NCI-H69 (cell line): ENCODE results near the gene ANKRD50.

ENCODE experiments used
- DNase-seq: peaks from one replicate; lab custom pipeline; 2025; lab: John Stamatoyannopoulos, UW

Gene ANKRD50

GRCh38 chr4:124636788-124637187 lies 75.7 kb downstream of the ANKRD50 start:
- DNase-seq: peak; percentile 74

- no peak for DNase-seq
Observed at GRCh38 chr4:124635331-124635730, 77.2 kb downstream of the ANKRD50 start.

- DNase-seq: no peak
Observed at GRCh38 chr4:124633285-124633941, 79.1 kb downstream of the ANKRD50 start.

GRCh38 chr4:124632439-124632838 lies 80.1 kb downstream of the ANKRD50 start:
- DNase-seq: no peak

DNA sequence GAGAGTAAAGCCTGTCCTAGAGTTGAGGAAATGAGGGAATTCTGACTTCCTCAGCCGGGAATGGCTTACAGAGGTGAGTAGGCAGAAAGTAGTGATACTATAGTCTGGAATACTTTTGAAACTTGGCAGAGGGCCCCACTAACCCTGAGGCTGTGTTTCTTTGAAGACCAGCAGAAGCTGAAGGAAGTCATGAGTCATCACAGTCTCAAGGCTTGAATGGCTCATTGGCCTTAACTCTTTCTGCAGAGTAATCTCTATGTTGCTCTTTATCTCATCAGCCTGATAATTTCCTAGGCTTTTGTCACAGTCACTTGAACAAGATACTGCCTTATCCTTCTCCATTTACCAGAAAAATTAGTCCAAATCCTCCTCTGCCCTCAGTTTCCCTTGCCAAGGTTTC lies 80.8 kb downstream of the ANKRD50 start:
- peak; percentile 38 for DNase-seq

DNA sequence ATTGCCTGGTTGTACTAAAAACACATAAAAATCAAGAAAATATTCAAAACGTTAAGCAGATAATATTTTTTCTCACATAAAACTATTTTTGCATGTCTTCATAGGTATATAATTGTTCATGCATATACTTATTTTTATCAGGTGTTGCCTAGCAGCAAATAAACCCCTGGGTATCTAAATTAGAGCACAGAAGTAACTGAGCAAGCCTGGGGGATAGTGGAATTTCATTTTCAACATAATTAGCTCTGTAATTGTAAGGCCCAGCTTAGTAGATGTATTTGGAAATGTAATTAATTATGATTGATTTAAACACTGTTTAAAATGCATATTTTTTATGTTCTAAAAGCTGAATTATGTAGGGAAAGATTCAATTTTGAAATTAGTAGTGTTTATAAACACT lies 82.9 kb downstream of the ANKRD50 start:
- DNase-seq: no peak
